Measurements from ENCODE around the gene DPF1.

- TF ChIP-seq, protein P1, sequence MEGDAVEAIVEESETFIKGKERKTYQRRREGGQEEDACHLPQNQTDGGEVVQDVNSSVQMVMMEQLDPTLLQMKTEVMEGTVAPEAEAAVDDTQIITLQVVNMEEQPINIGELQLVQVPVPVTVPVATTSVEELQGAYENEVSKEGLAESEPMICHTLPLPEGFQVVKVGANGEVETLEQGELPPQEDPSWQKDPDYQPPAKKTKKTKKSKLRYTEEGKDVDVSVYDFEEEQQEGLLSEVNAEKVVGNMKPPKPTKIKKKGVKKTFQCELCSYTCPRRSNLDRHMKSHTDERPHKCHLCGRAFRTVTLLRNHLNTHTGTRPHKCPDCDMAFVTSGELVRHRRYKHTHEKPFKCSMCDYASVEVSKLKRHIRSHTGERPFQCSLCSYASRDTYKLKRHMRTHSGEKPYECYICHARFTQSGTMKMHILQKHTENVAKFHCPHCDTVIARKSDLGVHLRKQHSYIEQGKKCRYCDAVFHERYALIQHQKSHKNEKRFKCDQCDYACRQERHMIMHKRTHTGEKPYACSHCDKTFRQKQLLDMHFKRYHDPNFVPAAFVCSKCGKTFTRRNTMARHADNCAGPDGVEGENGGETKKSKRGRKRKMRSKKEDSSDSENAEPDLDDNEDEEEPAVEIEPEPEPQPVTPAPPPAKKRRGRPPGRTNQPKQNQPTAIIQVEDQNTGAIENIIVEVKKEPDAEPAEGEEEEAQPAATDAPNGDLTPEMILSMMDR (optimal IDR thresholded peaks at IDR 0.05 in 1 of 3, IDR thresholded peaks at IDR 0.05 in 1 of 3, conservative IDR thresholded peaks at IDR 0.05 in 1 of 3; ENCODE audit: extremely low read depth in 1 of 3, insufficient read depth in 2 of 3, low read length in 3 of 3) = no peak
- no peak for TF ChIP-seq EZH2 (IDR thresholded peaks at IDR 0.05; ENCODE audit: low read length)
Measured at GRCh38 chr19:38202504-38202903, 21.5 kb downstream of the DPF1 start.
